ENCODE data around the gene CCL4. TPM values are rescaled to one million over a fixed set of nuclear protein-coding genes. Genes with fewer than 3 reads are reported as not detected.

The CCL4 gene
- total RNA-seq, 1 experiment from 2014 or later: 0.51 TPM

GRCh38 chr17:36071751-36072150, 31.9 kb upstream of the CCL4 start:
- no peaks in the 10 kb centered on the region for H3K36me3 ChIP-seq (ENCODE audit: control insufficient read depth, insufficient read depth, low read length)
- no peaks in the 10 kb centered on the region for H3K9me3 ChIP-seq (ENCODE audit: control insufficient read depth, insufficient read depth, low read depth, low read length)
- H3K27me3 ChIP-seq (ENCODE audit: control insufficient read depth, insufficient read depth, low read length): peaks cover 10% of the 10 kb centered on the region
- H3K4me1 ChIP-seq (ENCODE audit: control insufficient read depth, insufficient read depth, low read length): no peaks in the 10 kb centered on the region
- H3K4me3 ChIP-seq (ENCODE audit: low read depth in 2 of 2, low read length in 2 of 2): no peak overlapping the region
- TF ChIP-seq, protein P1, sequence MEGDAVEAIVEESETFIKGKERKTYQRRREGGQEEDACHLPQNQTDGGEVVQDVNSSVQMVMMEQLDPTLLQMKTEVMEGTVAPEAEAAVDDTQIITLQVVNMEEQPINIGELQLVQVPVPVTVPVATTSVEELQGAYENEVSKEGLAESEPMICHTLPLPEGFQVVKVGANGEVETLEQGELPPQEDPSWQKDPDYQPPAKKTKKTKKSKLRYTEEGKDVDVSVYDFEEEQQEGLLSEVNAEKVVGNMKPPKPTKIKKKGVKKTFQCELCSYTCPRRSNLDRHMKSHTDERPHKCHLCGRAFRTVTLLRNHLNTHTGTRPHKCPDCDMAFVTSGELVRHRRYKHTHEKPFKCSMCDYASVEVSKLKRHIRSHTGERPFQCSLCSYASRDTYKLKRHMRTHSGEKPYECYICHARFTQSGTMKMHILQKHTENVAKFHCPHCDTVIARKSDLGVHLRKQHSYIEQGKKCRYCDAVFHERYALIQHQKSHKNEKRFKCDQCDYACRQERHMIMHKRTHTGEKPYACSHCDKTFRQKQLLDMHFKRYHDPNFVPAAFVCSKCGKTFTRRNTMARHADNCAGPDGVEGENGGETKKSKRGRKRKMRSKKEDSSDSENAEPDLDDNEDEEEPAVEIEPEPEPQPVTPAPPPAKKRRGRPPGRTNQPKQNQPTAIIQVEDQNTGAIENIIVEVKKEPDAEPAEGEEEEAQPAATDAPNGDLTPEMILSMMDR (IDR thresholded peaks at IDR 0.05): no peak
- no peak for TF ChIP-seq TCF7L2 (IDR thresholded peaks at IDR 0.05; ENCODE audit: low read depth, low read length)
- TF ChIP-seq, protein P2, sequence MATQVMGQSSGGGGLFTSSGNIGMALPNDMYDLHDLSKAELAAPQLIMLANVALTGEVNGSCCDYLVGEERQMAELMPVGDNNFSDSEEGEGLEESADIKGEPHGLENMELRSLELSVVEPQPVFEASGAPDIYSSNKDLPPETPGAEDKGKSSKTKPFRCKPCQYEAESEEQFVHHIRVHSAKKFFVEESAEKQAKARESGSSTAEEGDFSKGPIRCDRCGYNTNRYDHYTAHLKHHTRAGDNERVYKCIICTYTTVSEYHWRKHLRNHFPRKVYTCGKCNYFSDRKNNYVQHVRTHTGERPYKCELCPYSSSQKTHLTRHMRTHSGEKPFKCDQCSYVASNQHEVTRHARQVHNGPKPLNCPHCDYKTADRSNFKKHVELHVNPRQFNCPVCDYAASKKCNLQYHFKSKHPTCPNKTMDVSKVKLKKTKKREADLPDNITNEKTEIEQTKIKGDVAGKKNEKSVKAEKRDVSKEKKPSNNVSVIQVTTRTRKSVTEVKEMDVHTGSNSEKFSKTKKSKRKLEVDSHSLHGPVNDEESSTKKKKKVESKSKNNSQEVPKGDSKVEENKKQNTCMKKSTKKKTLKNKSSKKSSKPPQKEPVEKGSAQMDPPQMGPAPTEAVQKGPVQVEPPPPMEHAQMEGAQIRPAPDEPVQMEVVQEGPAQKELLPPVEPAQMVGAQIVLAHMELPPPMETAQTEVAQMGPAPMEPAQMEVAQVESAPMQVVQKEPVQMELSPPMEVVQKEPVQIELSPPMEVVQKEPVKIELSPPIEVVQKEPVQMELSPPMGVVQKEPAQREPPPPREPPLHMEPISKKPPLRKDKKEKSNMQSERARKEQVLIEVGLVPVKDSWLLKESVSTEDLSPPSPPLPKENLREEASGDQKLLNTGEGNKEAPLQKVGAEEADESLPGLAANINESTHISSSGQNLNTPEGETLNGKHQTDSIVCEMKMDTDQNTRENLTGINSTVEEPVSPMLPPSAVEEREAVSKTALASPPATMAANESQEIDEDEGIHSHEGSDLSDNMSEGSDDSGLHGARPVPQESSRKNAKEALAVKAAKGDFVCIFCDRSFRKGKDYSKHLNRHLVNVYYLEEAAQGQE (IDR thresholded peaks at IDR 0.05; ENCODE audit: insufficient read depth in 1 of 2, low read depth in 2 of 2, low read length in 1 of 2): no peak
- no peak for TF ChIP-seq SIN3A (IDR thresholded peaks at IDR 0.05; ENCODE audit: borderline replicate concordance, insufficient read depth, low read depth, low read length)
- no peak for TF ChIP-seq POLR2AphosphoS5 (IDR thresholded peaks at IDR 0.05; ENCODE audit: low read depth, low read length)
- DNase-seq (ENCODE audit: low read depth, low spot score) (no peak), ATAC-seq (no peak)
- in situ Hi-C loops (cut with HindIII; ENCODE audit: low pct_unique_long_range_greater_than_20kb, low sequenced_read_pairs): no loop called here
- intact Hi-C loops (cut with micrococcal nuclease; ENCODE audit: unreplicated experiment): loop anchor here (2.0 kb wide), 1 partner anchor 95 kb away; no protein-coding TSS in a partner anchor
- POLR2A ChIA-PET: no interaction called here
- no TSS peak for BruUV-seq (replicated peaks)
- no peak overlapping the region for H3K27ac ChIP-seq (ENCODE audit: low read length)
- CTCF ChIA-PET: interaction anchor here (1.5 kb wide), 2 partner anchors 94 to 96 kb away, joined by 4 to 13 read pairs; no protein-coding TSS in a partner anchor

- H3K4me1 ChIP-seq (ENCODE audit: control insufficient read depth, insufficient read depth, low read length): no peaks in the 10 kb centered on the region
- H3K36me3 ChIP-seq (ENCODE audit: control insufficient read depth, insufficient read depth, low read length): no peaks in the 10 kb centered on the region
- POLR2A ChIA-PET: no interaction called here
- ATAC-seq: peak; percentile 90
- H3K9me3 ChIP-seq (ENCODE audit: control insufficient read depth, insufficient read depth, low read depth, low read length): no peaks in the 10 kb centered on the region
- intact Hi-C loops (cut with micrococcal nuclease; ENCODE audit: unreplicated experiment): loop anchor here (2.0 kb wide), 1 partner anchor 96 kb away; no protein-coding TSS in a partner anchor
- BruUV-seq (replicated peaks): no TSS peak
- TF ChIP-seq, protein P1 (IDR thresholded peaks at IDR 0.05): peak; percentile 84
- TF ChIP-seq, protein P2 (IDR thresholded peaks at IDR 0.05; ENCODE audit: insufficient read depth in 1 of 2, low read depth in 2 of 2, low read length in 1 of 2): no peak
- in situ Hi-C loops (cut with HindIII; ENCODE audit: low pct_unique_long_range_greater_than_20kb, low sequenced_read_pairs): no loop called here
- peak; percentile 22 for DNase-seq (ENCODE audit: low read depth, low spot score)
- no peak overlapping the region for H3K4me3 ChIP-seq (ENCODE audit: low read depth in 2 of 2, low read length in 2 of 2)
- CTCF ChIA-PET: interaction anchor here (1.0 to 1.9 kb wide), 6 partner anchors 55 to 103 kb away, joined by 3 to 18 read pairs (median 4); partner anchors contain the start of genes CCL15 and CCL23
- H3K27ac ChIP-seq (ENCODE audit: low read length): no peak overlapping the region
- H3K27me3 ChIP-seq (ENCODE audit: control insufficient read depth, insufficient read depth, low read length): peaks cover 7% of the 10 kb centered on the region; the same call in 1 of the 2 replicates
Measured at GRCh38 chr17:36072431-36073121, 31.1 kb upstream of the CCL4 start.
